ENCODE measurements around the gene TNFRSF18. TPM values are rescaled to one million over a fixed set of nuclear protein-coding genes. Genes with fewer than 3 reads are reported as not detected.

TNFRSF18 gene
- total and polyA plus RNA-seq, 4 donors, result 1.0 to 1.3 (median 1.1) TPM; not detected in 1

DNA sequence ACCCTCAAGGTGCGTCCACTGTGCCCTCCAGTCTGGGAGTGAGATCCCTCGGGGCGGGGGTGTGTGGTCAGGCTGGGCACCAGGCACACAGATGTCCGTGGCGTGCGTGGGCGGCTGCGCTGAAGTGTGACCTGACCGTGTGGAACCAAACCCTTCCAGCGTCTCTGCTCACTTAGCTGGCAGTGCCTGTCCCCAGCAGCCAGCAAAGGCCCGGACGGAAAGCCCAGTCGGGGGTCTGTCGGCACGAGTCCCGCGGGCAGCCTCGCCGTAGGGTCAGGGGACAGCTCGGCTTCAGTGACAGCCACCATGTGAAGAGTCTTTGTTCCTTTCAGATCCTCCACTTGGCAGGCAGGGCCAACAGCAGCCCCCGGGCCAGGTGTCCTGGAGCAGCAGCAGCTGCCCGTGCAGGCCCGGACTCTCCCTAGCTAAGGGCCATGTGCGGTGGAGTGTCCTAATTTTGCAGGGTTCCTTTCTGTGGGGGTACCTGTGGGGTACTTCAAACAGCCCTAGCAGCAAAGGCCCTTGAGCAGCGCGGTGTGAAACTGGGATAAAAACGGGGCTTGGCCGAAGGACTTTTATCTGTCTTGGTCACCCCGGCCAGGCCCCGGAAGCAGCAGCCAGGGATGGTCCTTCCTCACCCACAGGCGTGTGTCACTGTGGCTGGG, 21.2 kb downstream of the TNFRSF18 start:
- H3K27me3 ChIP-seq (ENCODE audit: control insufficient read depth in 1 of 2, insufficient read depth in 2 of 2, low read length in 1 of 2), result no peaks in the 10 kb centered on the region
- H3K4me1 ChIP-seq (ENCODE audit: control insufficient read depth in 1 of 2, insufficient read depth in 2 of 2, low read length in 2 of 2), result no peaks in the 10 kb centered on the region
- no peaks in the 10 kb centered on the region for H3K36me3 ChIP-seq (ENCODE audit: control insufficient read depth in 1 of 2, insufficient read depth in 2 of 2, low read length in 1 of 2)
- intact Hi-C loops (cut with DNase I), result no loop called here
- 77 to 83% methylated on average over 31 of the region's 31 CpGs for WGBS, 2 donors
- no peak overlapping the region for H3K4me3 ChIP-seq (ENCODE audit: low read length in 2 of 2)
- ATAC-seq (ENCODE audit: low FRiP score) (no peak), DNase-seq (peak; percentile 42 to 71)
- H3K27ac ChIP-seq (ENCODE audit: low read depth in 1 of 2, low read length in 2 of 2), result no peak overlapping the region
- H3K9me3 ChIP-seq (ENCODE audit: control insufficient read depth, low read length), result no peaks in the 10 kb centered on the region

DNA sequence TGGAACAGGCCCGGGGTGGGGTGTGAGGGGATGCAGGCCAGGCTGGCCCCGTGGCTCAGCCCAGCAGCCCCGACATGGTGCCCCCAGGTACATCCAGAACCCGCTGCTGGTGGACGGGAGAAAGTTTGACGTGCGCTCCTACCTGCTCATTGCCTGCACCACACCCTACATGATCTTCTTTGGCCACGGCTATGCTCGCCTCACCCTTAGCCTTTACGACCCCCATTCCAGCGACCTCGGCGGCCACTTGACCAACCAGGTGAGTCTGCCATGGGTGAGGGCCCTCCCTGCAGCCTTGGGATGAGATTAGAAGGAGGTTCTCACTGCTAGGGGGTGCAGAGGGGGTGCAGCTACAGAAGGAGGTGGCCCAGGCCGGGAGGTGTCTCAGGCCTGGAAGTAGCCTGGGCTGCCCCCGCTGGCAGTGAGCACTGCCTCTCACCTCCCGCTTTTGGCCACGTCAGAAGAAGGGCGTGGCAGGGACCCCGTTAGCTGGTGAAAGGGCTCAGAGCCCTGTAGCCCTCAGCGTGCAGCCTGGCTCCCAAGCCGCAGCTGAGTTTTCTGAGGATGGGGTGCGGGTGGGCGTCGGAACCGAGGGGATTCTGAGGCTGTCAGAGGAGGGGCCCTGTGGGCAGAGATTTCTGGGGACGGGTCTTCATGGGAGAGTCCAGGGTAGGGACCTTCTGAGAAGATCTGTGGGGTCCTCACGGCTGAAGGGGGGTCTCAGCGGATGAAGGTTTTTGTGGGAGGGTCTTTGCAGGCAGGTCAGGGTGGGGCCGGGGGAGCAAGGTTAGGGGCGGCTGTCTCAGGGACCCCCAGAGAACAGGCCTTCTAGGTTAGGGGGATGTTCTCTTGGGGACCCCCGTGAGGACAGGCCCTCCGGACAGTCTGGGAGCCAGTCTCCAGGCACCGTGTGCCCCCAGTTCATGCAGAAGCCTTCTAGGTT, 22.3 kb downstream of the TNFRSF18 start:
- no peak overlapping the region for H3K4me3 ChIP-seq (ENCODE audit: low read length in 2 of 2)

DNA sequence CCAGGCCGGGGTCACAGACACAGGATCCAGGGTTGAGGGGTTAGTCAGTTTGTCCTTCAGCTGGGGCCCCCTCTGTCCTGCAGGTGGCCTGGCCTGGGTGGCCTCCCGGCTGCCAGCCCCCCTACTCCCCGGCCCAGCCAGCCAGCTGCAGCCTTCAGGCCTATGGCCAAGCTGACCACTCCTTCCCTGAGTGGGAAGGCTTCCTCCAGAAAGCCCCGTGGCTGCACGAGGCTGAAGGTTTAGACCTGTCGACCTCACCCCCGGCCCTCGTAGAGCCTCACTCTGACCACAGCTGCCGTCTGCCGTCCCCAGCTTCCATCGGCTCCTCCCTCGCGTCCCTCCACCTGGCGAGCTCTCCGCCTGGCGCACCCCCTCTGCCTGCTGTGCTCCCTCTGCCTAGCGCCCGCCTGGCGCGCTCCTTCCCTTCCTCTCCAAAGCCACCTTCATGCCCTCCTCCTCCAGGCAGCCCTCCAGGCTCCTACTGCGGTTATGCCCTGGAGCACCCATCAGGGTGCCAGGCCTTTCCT, 23.1 kb downstream of the TNFRSF18 start:
- intact Hi-C loops (cut with DNase I), result no loop called here
- H3K27ac ChIP-seq (ENCODE audit: low read depth in 1 of 2, low read length in 2 of 2), result no peak overlapping the region
- H3K36me3 ChIP-seq (ENCODE audit: control insufficient read depth in 1 of 2, insufficient read depth in 2 of 2, low read length in 1 of 2), result no peaks in the 10 kb centered on the region
- no peaks in the 10 kb centered on the region for H3K4me1 ChIP-seq (ENCODE audit: control insufficient read depth in 1 of 2, insufficient read depth in 2 of 2, low read length in 2 of 2)
- DNase-seq (peak; percentile 33 to 72), ATAC-seq (ENCODE audit: low FRiP score) (peak; percentile 9)
- H3K4me3 ChIP-seq (ENCODE audit: low read length in 2 of 2), result no peak overlapping the region
- no peaks in the 10 kb centered on the region for H3K27me3 ChIP-seq (ENCODE audit: control insufficient read depth in 1 of 2, insufficient read depth in 2 of 2, low read length in 1 of 2)
- WGBS, 2 donors, result 77 to 82% methylated on average over 21 of the region's 21 CpGs
- no peaks in the 10 kb centered on the region for H3K9me3 ChIP-seq (ENCODE audit: control insufficient read depth, low read length)

More for the DNA sequence above, 22.3 kb downstream of the TNFRSF18 start:
- no peak overlapping the region for H3K27ac ChIP-seq (ENCODE audit: low read depth in 1 of 2, low read length in 2 of 2)
- intact Hi-C loops (cut with DNase I), result no loop called here
- no peaks in the 10 kb centered on the region for H3K9me3 ChIP-seq (ENCODE audit: control insufficient read depth, low read length)
- 83 to 84% methylated on average over 32 to 33 of the region's 33 CpGs for WGBS, 2 donors
- ATAC-seq (ENCODE audit: low FRiP score) (no peak), DNase-seq (peak in 1 of 2 donors; percentile 69)
- H3K4me1 ChIP-seq (ENCODE audit: control insufficient read depth in 1 of 2, insufficient read depth in 2 of 2, low read length in 2 of 2), result no peaks in the 10 kb centered on the region
- no peaks in the 10 kb centered on the region for H3K36me3 ChIP-seq (ENCODE audit: control insufficient read depth in 1 of 2, insufficient read depth in 2 of 2, low read length in 1 of 2)
- no peaks in the 10 kb centered on the region for H3K27me3 ChIP-seq (ENCODE audit: control insufficient read depth in 1 of 2, insufficient read depth in 2 of 2, low read length in 1 of 2)

DNA sequence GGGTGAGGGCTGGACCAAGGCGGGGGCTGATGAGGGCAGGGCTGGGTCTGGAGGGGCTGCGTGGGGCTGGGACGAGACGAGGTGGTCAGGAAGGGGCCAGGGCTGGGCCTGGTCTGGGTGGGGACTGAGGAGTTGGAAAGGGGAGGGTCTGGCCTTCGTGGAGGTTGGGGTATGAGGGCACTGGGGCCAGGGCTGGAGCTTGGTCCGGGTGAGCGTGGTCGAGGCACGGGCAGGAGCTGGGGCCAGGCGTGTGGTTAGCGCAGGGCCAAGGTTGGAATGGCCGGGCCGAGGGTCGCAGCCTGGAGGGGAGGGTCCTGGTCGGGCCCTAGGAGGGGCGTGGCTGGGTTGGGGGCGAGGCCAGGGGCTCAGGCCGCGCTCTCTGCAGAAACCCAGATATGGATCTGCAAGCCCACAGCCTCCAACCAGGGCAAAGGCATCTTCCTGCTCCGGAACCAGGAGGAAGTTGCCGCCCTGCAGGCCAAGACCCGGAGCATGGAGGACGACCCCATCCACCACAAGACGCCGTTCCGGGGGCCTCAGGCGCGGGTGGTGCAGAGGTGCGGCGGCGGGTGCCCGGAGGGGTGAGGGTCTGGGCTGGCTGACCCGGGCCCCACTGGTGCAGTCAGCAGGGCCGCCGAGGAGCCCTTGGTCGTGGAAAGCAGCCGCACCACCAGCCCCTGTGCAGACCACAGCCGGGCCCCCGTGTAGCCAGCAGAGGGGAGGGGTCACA, 23.7 kb downstream of the TNFRSF18 start:
- ATAC-seq (ENCODE audit: low FRiP score) (peak; percentile 4), DNase-seq (peak; percentile 34 to 73)
- no peak overlapping the region for H3K4me3 ChIP-seq (ENCODE audit: low read length in 2 of 2)
- no peaks in the 10 kb centered on the region for H3K27me3 ChIP-seq (ENCODE audit: control insufficient read depth in 1 of 2, insufficient read depth in 2 of 2, low read length in 1 of 2)
- H3K36me3 ChIP-seq (ENCODE audit: control insufficient read depth in 1 of 2, insufficient read depth in 2 of 2, low read length in 1 of 2), result no peaks in the 10 kb centered on the region
- WGBS, 2 donors, result 74 to 78% methylated on average over 34 to 39 of the region's 39 CpGs
- no peaks in the 10 kb centered on the region for H3K4me1 ChIP-seq (ENCODE audit: control insufficient read depth in 1 of 2, insufficient read depth in 2 of 2, low read length in 2 of 2)
- intact Hi-C loops (cut with DNase I), result no loop called here
- no peak overlapping the region for H3K27ac ChIP-seq (ENCODE audit: low read depth in 1 of 2, low read length in 2 of 2)
- no peaks in the 10 kb centered on the region for H3K9me3 ChIP-seq (ENCODE audit: control insufficient read depth, low read length)

DNA sequence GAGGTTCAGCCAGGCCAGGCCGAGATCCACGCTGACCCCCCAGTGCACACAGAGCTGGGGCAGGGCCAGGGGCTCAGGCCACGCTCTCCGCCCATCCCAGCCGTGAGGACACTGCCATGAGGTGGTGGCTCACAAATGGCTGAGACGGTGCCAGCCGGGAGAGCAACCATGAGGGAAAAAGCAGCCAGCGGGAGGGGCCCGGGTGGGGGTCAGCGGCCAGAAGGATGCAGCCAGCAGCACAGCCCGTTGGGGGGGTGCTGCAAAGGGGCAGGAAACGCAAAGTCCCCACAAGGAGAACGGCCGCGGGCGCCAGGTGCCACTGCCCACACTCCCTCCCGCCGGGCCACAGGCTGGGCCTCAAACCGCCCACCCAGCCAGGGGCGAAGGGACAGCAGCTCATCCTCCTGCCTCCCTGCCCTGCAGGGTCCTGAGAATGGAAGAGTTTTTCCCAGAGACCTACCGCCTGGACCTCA, 24.4 kb downstream of the TNFRSF18 start:
- no peaks in the 10 kb centered on the region for H3K36me3 ChIP-seq (ENCODE audit: control insufficient read depth in 1 of 2, insufficient read depth in 2 of 2, low read length in 1 of 2)
- intact Hi-C loops (cut with DNase I), result no loop called here
- H3K9me3 ChIP-seq (ENCODE audit: control insufficient read depth, low read length), result no peaks in the 10 kb centered on the region
- peak; percentile 30 to 65 for DNase-seq
- no peak for ATAC-seq (ENCODE audit: low FRiP score)
- H3K4me3 ChIP-seq (ENCODE audit: low read length in 2 of 2), result no peak overlapping the region
- no peaks in the 10 kb centered on the region for H3K4me1 ChIP-seq (ENCODE audit: control insufficient read depth in 1 of 2, insufficient read depth in 2 of 2, low read length in 2 of 2)
- peaks cover 0 to 1% of the 10 kb centered on the region in 2 donors for H3K27me3 ChIP-seq (ENCODE audit: control insufficient read depth in 1 of 2, insufficient read depth in 2 of 2, low read length in 1 of 2)
- 85 to 90% methylated on average over 18 to 21 of the region's 21 CpGs for WGBS, 2 donors
- no peak overlapping the region for H3K27ac ChIP-seq (ENCODE audit: low read depth in 1 of 2, low read length in 2 of 2)

DNA sequence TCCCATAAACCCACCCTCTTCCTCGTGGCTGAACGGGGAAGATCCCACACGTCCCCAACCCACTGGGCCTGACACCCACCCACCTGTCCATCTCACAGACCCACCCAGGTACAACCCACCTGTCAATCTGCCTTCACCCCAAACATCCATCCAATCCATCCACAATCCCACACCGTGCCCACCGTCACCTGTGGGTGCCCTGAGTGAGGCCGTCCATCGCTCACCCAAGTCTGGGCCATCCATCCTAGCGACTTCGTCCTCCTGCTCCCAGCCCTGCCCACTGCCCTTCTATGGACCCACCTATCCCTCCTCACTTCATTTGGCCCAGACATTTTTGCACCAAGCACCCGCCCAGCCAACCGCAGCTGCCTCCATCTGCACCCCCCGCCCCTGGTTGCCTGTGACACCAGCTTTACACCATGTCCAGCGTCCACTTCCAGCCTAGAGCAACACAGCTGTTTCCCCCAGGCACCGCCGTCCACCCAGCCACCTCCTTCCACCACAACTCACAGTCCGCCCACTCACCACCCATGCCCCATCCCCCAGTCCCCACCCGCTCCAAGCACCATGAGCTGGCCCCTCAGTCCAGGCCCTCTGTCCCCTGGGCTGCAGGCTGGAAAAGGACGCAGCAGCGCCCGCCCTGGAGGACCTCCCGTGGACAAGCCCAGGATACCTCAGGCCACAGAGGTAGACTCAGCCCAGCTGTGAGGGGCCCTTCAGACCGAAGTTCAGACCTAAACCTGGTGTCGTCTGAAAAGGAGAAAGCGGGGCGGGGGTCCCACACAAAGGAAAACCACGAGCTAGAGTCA, 25.1 kb downstream of the TNFRSF18 start:
- DNase-seq (peak; percentile 35 to 65), ATAC-seq (ENCODE audit: low FRiP score) (no peak)
- Histone ChIP-seq H3K4me1 (ENCODE audit: control insufficient read depth in 1 of 2, insufficient read depth in 2 of 2, low read length in 2 of 2) (no peaks in the 10 kb centered on the region), H3K9me3 (ENCODE audit: control insufficient read depth, low read length) (no peaks in the 10 kb centered on the region), H3K36me3 (ENCODE audit: control insufficient read depth in 1 of 2, insufficient read depth in 2 of 2, low read length in 1 of 2) (no peaks in the 10 kb centered on the region), H3K4me3 (ENCODE audit: low read length in 2 of 2) (no peak overlapping the region), H3K27me3 (ENCODE audit: control insufficient read depth in 1 of 2, insufficient read depth in 2 of 2, low read length in 1 of 2) (peaks cover 0 to 1% of the 10 kb centered on the region in 2 donors), H3K27ac (ENCODE audit: low read depth in 1 of 2, low read length in 2 of 2) (no peak overlapping the region)
- 90 to 92% methylated on average over 26 of the region's 26 CpGs for WGBS, 2 donors
- intact Hi-C loops (cut with DNase I), result no loop called here

DNA sequence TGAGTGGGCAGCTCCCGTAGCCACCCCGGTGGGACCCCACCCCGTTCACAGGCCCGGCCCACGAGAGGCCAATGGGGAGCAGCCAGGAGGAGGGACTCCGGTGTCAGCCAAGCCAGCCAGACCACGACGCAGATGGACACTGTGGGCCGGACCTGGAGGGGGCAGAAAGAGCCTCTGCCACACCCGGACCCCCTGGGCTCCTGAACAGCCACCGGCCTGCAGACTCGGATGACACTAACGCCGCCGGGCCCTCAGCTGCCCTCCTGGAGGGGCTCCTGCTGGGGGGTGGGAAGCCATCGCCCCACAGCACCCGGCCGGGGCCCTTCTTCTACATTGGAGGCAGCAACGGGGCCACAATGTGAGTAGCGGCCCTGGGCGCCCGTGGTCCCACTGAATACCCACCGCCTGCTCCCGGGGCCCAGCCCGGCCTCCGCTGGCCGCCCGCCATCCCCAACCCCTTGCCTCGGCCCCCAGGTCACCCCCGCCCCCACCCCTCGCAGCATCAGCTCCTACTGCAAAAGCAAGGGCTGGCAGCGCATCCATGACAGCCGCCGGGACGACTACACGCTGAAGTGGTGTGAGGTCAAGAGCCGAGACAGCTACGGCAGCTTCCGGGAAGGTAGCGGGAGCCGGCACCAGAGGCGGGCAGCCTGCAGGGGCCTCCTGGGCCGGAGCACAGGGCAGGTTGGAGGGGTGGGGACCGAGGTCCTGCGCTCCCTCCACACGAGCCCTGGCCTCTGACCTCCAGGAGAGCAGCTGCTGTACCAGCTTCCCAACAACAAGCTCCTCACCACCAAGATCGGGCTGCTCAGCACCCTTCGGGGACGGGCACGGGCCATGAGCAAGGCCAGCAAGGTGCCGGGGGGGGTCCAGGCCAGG, 26.2 kb downstream of the TNFRSF18 start:
- Histone ChIP-seq H3K9me3 (ENCODE audit: control insufficient read depth, low read length) (no peaks in the 10 kb centered on the region), H3K4me1 (ENCODE audit: control insufficient read depth in 1 of 2, insufficient read depth in 2 of 2, low read length in 2 of 2) (no peaks in the 10 kb centered on the region), H3K27ac (ENCODE audit: low read depth in 1 of 2, low read length in 2 of 2) (no peak overlapping the region), H3K4me3 (ENCODE audit: low read length in 2 of 2) (no peak overlapping the region), H3K36me3 (ENCODE audit: control insufficient read depth in 1 of 2, insufficient read depth in 2 of 2, low read length in 1 of 2) (no peaks in the 10 kb centered on the region), H3K27me3 (ENCODE audit: control insufficient read depth in 1 of 2, insufficient read depth in 2 of 2, low read length in 1 of 2) (peaks cover 0 to 1% of the 10 kb centered on the region in 2 donors)
- 76% methylated on average over 45 to 51 of the region's 51 CpGs for WGBS, 2 donors
- intact Hi-C loops (cut with DNase I), result no loop called here
- DNase-seq, result peak; percentile 36 to 72
- no peak for ATAC-seq (ENCODE audit: low FRiP score)
